K562 (cell line): Measurements from ENCODE around the gene FKBP15. TPM values are rescaled to one million over a fixed set of nuclear protein-coding genes. Genes with fewer than 3 reads are reported as not detected.

Experiments used
- HMGN3 ChIP-seq: IDR thresholded peaks from 2 replicates; pipeline ENCODE4 v1.6.1; 2011; ENCODE audit warnings: borderline replicate concordance, low read depth, mild to moderate bottlenecking, mixed read lengths, low read length; ENCODE audit not compliant: insufficient read length; ENCODE audit errors: extremely low read depth
- IRF9 ChIP-seq: fragments of 450-650 bp; IDR thresholded peaks from 2 replicates; pipeline ENCODE4 v1.6.1; 2016; ENCODE audit warnings: missing biosample characterization, missing genetic modification characterization
- MCM3 ChIP-seq: fragments of 450-650 bp; IDR thresholded peaks from 2 replicates; pipeline ENCODE4 v1.6.1; 2016
- MGA ChIP-seq: fragments of 450-650 bp; IDR thresholded peaks from 2 replicates; pipeline ENCODE4 v1.6.1; 2016; ENCODE audit warnings: mild to moderate bottlenecking, moderate library complexity
- MXD1 ChIP-seq: fragments of 250-450 bp; sonication (Bioruptor Pico); IDR thresholded peaks from 2 replicates; pipeline ENCODE4 v1.8.0; 2021; ENCODE audit warnings: borderline replicate concordance, mild to moderate bottlenecking, moderate library complexity; ENCODE audit not compliant: poor library complexity, severe bottlenecking
- POLR2A ChIP-seq: fragments of 450-650 bp; conservative IDR thresholded peaks from 2 replicates; pipeline ENCODE4 v1.6.1; 2016
- PRPF4 ChIP-seq: fragments of 200-400 bp; formaldehyde crosslinking; IDR thresholded peaks from one replicate; pipeline ENCODE4 v1.6.1; 2017; ENCODE audit warnings: low read length, low read depth, mild to moderate bottlenecking; ENCODE audit not compliant: insufficient read depth, poor library complexity, severe bottlenecking
- SMAD4 ChIP-seq: fragments of 250-450 bp; sonication (Bioruptor Pico); conservative IDR thresholded peaks from 2 replicates; pipeline ENCODE4 v1.8.0; 2021; ENCODE audit warnings: inconsistent platforms, mild to moderate bottlenecking, moderate library complexity
- ZNF24 ChIP-seq: fragments of 450-650 bp; IDR thresholded peaks from 2 replicates; pipeline ENCODE4 v1.6.1; 2016
- ZNF551 ChIP-seq: fragments of 250-450 bp; sonication (Bioruptor Pico); IDR thresholded peaks from 2 replicates; pipeline ENCODE4 v1.5.0; 2021; ENCODE audit warnings: mild to moderate bottlenecking, moderate library complexity
- ZNF586 ChIP-seq: fragments of 450-650 bp; formaldehyde crosslinking; conservative IDR thresholded peaks from 2 replicates; pipeline ENCODE4 v1.4.0; 2020; ENCODE audit warnings: mild to moderate bottlenecking, moderate library complexity
- polyA plus RNA-seq, 8 experiments: library from polyadenylated mRNA; depleted of rRNA in 4 of 8; stranded (reverse) in 5 of 8; unstranded in 3 of 8; fragments of >200 nt; fragmentation: Nextera tagmentation in 2 of 8; fragmentation: Illumina TruSeq in 1 of 8; extraction: Ambion mirVana in 2 of 8; extraction: Trizol in 1 of 8; gene quantifications; 2 replicates each; pipeline versions ENCODE4 v1.2.1 to v1.2.3, GENCODE V29; 2011 to 2014; ENCODE audit warnings: inconsistent platforms in 1 of 8, missing spikeins in 1 of 8
- total RNA-seq, 7 experiments: library from RNA; depleted of rRNA in 6 of 7; stranded (reverse); fragments of >200 nt in 6 of 7; fragmentation: Illumina TruSeq in 2 of 7; extraction: Trizol in 2 of 7; gene quantifications; 2 replicates each; pipeline versions ENCODE4 v1.2.1 to v1.2.3, GENCODE V29; 2011 to 2021; ENCODE audit warnings: low replicate concordance in 1 of 7

Gene FKBP15
- total and polyA plus RNA-seq, 9 of the 15 experiments (the other 6 are each of a cell fraction or from before 2014, with no cell fraction given): 8.7 to 38.0 (median 18.9) TPM

GRCh38 chr9:113221003-113221799 lies at the start of gene FKBP15, which contains the start of gene SLC31A1 (continued):
- TF ChIP-seq HMGN3 (peak; percentile 43), ZNF586 (CRISPR knock-in tag) (no peak), ZNF551 (CRISPR knock-in tag) (no peak), MCM3 (no peak), POLR2A (peak; percentile 81), ZNF24 (peak; percentile 45; the same call in 1 of the 2 replicates), PRPF4 (no peak), SMAD4 (CRISPR knock-in tag) (0 out of 2 replicates have a peak, but pooled peaks have one; percentile 4), MXD1 (CRISPR knock-in tag) (no peak), MGA (no peak), IRF9 (tag) (no peak)
